Pancreas (tissue), 10 donors: ENCODE results near the gene TMED6. TPM values are rescaled to one million over a fixed set of nuclear protein-coding genes. Genes with fewer than 3 reads are reported as not detected.

Source experiments
- ATAC-seq, 4 donors: fragments of 200-7000 bp; cut with Tn5 transposase; one replicate each; pipeline versions ENCODE4 v1.8.0 to v1.9.1; 2020; ENCODE audit warnings: mild to moderate bottlenecking in 4 of 4, moderate library complexity in 4 of 4
- DNase-seq, 6 donors: peaks; one replicate each; pipeline ENCODE4 v3.0.0-alpha.2; 2020
- FAIRE-seq: peaks from 2 replicates; lab custom pipeline; 2012; peaks lifted over from hg19 to GRCh38; lab: Jason Lieb, UNC
- H3K27ac ChIP-seq, 4 donors: fragments of 200-600 bp; sonication (generic); 1 replicate in 3 of 4; 2 replicates in 1 of 4; pipeline versions ENCODE4 v1.5.0 to v1.8.0; 2020
- H3K27me3 ChIP-seq, 4 donors: fragments of 200-600 bp; one replicate each; pipeline ENCODE4 v1.8.0; 2021
- H3K36me3 ChIP-seq, 3 donors: fragments of 200-600 bp; sonication (generic) in 1 of 3; one replicate each; pipeline versions ENCODE4 v1.5.0 to v1.8.0; 2020 to 2021
- H3K4me1 ChIP-seq, 3 donors: fragments of 200-600 bp; one replicate each; pipeline ENCODE4 v1.8.0; 2021
- H3K4me3 ChIP-seq, 4 donors: fragments of 200-600 bp; sonication (generic) in 2 of 4; one replicate each; pipeline versions ENCODE4 v1.5.0 to v1.8.0; 2020 to 2021
- H3K9me3 ChIP-seq, 4 donors: fragments of 200-600 bp; one replicate each; pipeline ENCODE4 v1.8.0; 2021
- CTCF ChIP-seq, 4 donors: fragments of 200-600 bp; sonication (generic) in 3 of 4; IDR thresholded peaks; one replicate each; pipeline versions ENCODE4 v1.5.0 to v1.8.0; 2021; ENCODE audit warnings: antibody characterized with exemption in 4 of 4
- WGBS, 2 donors: extraction: QIAGEN DNeasy Blood & Tissue Kit; methylation state at CpG; one replicate each; pipeline ENCODE4 v1.1.7; 2013; 5-methylcytosine and 5-hydroxymethylcytosine counted together
- intact Hi-C, 3 donors: fragments of 100-400 bp; cut with DNase I; formaldehyde crosslinking; loops; one replicate each; pipeline versions ENCODE4 v1.11.1 to v1.14.2; 2022
- polyA plus RNA-seq, 2 donors: library from polyadenylated mRNA; stranded (reverse); fragments of 200-250 nt; gene quantifications; one replicate each; pipeline ENCODE4 v1.2.3, GENCODE V29; 2013
- total RNA-seq, 6 donors: library from RNA; stranded (reverse); fragmentation: NEBNext Ultra II Directional in 4 of 6; extraction: Animal tissue kit (Norgen Biotek cat#: 25700) in 4 of 6; gene quantifications; one replicate each; pipeline versions ENCODE4 v1.2.1 to v1.2.4, GENCODE V29; 2021 to 2023
- donor health status: healthy with polysubstance abuse.
- donor health status: DM: no; HTN: no; CAD: no; lungs with moderate emphysema.
- donor health status: DM: no; HTN: no; CAD: no.
- donor health status: control.
- donor health status: control.
- donor health status: Bipolar disorder and iron deficiency.
- donor health status: DM: yes; HTN: yes; CAD: no.
- donor health status: DM: no; HTN: no; CAD: no.
- donor health status: DM: no; HTN: no; CAD: no.
- donor health status: DM: yes; HTN: yes; CAD: no.

TMED6 gene
- total and polyA plus RNA-seq, 8 donors, result 5.2 to 94.7 (median 43.6) TPM

GRCh38 chr16:69310653-69311532 is 40.7 kb downstream of the TMED6 start, which contains the start of gene VPS4A:
VPS4A (plus strand) TSS chr16:69311350; CDS start chr16:69311512, 162 bp downstream.
- H3K36me3 ChIP-seq, result no peaks in the 10 kb centered on the region
- peak; percentile 95 to 100 (median 97) for DNase-seq
- intact Hi-C loops, result no loop called here
- WGBS, 2 donors, result 6 to 15% methylated on average over 28 to 70 of the region's 70 CpGs
- peak; percentile 91 to 95 (median 93) for ATAC-seq
- peak within 1 kb of the TSS; percentile 91 to 98 (median 96) for H3K4me3 ChIP-seq
- H3K27me3 ChIP-seq, result no peaks in the 10 kb centered on the region
- no peak for FAIRE-seq
- peak; percentile 88 to 92 (median 90) for TF ChIP-seq CTCF (IDR thresholded peaks at IDR 0.05)
- peak within 1 kb of the TSS; percentile 78 to 90 (median 80) for H3K27ac ChIP-seq
- peaks cover 14 to 29% (median 17%) of the 10 kb centered on the region in 3 donors for H3K4me1 ChIP-seq
- H3K9me3 ChIP-seq, result no peaks in the 10 kb centered on the region

GRCh38 chr16:69309316-69309715 is 42.3 kb downstream of the TMED6 start:
- no peak overlapping the region for H3K27ac ChIP-seq
- DNase-seq (peak in 1 of 6 donors; percentile 30), FAIRE-seq (no peak), ATAC-seq (no peak)
- H3K27me3 ChIP-seq, result no peaks in the 10 kb centered on the region
- H3K4me1 ChIP-seq, result peaks cover 6 to 15% (median 6%) of the 10 kb centered on the region in 3 donors
- H3K9me3 ChIP-seq, result no peaks in the 10 kb centered on the region
- no peak overlapping the region for H3K4me3 ChIP-seq
- TF ChIP-seq CTCF (IDR thresholded peaks at IDR 0.05), result no peak
- H3K36me3 ChIP-seq, result no peaks in the 10 kb centered on the region
- intact Hi-C loops, result no loop called here
- 86% methylated on average over 12 of the region's 12 CpGs for WGBS, 2 donors

GRCh38 chr16:69307856-69308255 is 43.7 kb downstream of the TMED6 start:
- Histone ChIP-seq H3K27me3 (no peaks in the 10 kb centered on the region), H3K27ac (no peak overlapping the region), H3K36me3 (no peaks in the 10 kb centered on the region), H3K4me1 (peaks cover 5 to 9% (median 6%) of the 10 kb centered on the region in 3 donors), H3K4me3 (no peak overlapping the region), H3K9me3 (no peaks in the 10 kb centered on the region)
- DNase-seq, result no peak
- no peak for ATAC-seq
- FAIRE-seq, result no peak
- 85 to 86% methylated on average over 2 of the region's 2 CpGs for WGBS, 2 donors
- TF ChIP-seq CTCF (IDR thresholded peaks at IDR 0.05), result no peak
- intact Hi-C loops, result no loop called here

GRCh38 chr16:69307091-69307490 is 44.5 kb downstream of the TMED6 start:
- FAIRE-seq, result no peak
- no peak for TF ChIP-seq CTCF (IDR thresholded peaks at IDR 0.05)
- no peak for ATAC-seq
- intact Hi-C loops, result no loop called here
- no peaks in the 10 kb centered on the region for H3K9me3 ChIP-seq
- no peaks in the 10 kb centered on the region for H3K36me3 ChIP-seq
- no peak for DNase-seq
- WGBS, 2 donors, result 42 to 60% methylated on average over 1 of the region's 1 CpG
- peaks cover 0 to under 1% (median 0%) of the 10 kb centered on the region in 3 donors for H3K4me1 ChIP-seq
- H3K27ac ChIP-seq, result no peak overlapping the region
- H3K4me3 ChIP-seq, result no peak overlapping the region
- no peaks in the 10 kb centered on the region for H3K27me3 ChIP-seq

GRCh38 chr16:69306031-69306430 is 45.6 kb downstream of the TMED6 start:
- Histone ChIP-seq H3K36me3 (no peaks in the 10 kb centered on the region), H3K27me3 (no peaks in the 10 kb centered on the region), H3K4me3 (no peak overlapping the region), H3K9me3 (no peaks in the 10 kb centered on the region), H3K27ac (no peak overlapping the region), H3K4me1 (no peaks in the 10 kb centered on the region)
- 72 to 84% methylated on average over 1 of the region's 1 CpG for WGBS, 2 donors
- FAIRE-seq (no peak), ATAC-seq (no peak), DNase-seq (no peak)
- intact Hi-C loops, result no loop called here
- TF ChIP-seq CTCF (IDR thresholded peaks at IDR 0.05), result no peak
